GM12872 (cell line): Measurements from ENCODE around the gene KDM7A.

Experiments used
- CTCF ChIP-seq: IDR thresholded peaks from 3 replicates; pipeline ENCODE4 v1.5.1; 2011; ENCODE audit warnings: low read depth, mild to moderate bottlenecking, low read length, moderate library complexity; ENCODE audit not compliant: insufficient read depth

KDM7A gene

GRCh38 chr7:140206616-140207389 lies 30.0 kb upstream of the KDM7A start:
- TF ChIP-seq CTCF, result no peak

GRCh38 chr7:140205600-140205999 lies 28.8 kb upstream of the KDM7A start:
- no peak for TF ChIP-seq CTCF

GRCh38 chr7:140203556-140203955 lies 26.8 kb upstream of the KDM7A start:
- TF ChIP-seq CTCF, result no peak

- TF ChIP-seq CTCF, result no peak
Measured at GRCh38 chr7:140201393-140201792, 24.6 kb upstream of the KDM7A start.

GRCh38 chr7:140200061-140200989 lies 23.5 kb upstream of the KDM7A start:
- TF ChIP-seq CTCF, result no peak

GRCh38 chr7:140197938-140198337 lies 21.2 kb upstream of the KDM7A start:
- no peak for TF ChIP-seq CTCF

GRCh38 chr7:140197218-140197890 lies 20.6 kb upstream of the KDM7A start:
- no peak for TF ChIP-seq CTCF
